Neural progenitor cell (in vitro differentiated cells): Measurements from ENCODE around the gene GFPT2. TPM values are rescaled to one million over a fixed set of nuclear protein-coding genes. Genes with fewer than 3 reads are reported as not detected.

ENCODE experiments used
- DNase-seq: peaks from one replicate; pipeline ENCODE4 v3.0.0-alpha.2; 2016; ENCODE audit warnings: low spot score
- H2AFZ ChIP-seq: fragments of 200-600 bp; sonication (generic); replicated peaks from 2 replicates; pipeline ENCODE4 v1.6.1; 2016; ENCODE audit warnings: antibody characterized with exemption
- H3F3A ChIP-seq: fragments of 200-600 bp; sonication (generic); 2 replicates; pipeline ENCODE4 v1.6.1; 2016; ENCODE audit warnings: antibody characterized with exemption, low read depth
- H3K27ac ChIP-seq: fragments of 200-600 bp; sonication (generic); 2 replicates; pipeline ENCODE4 v1.5.1; 2016; ENCODE audit warnings: mild to moderate bottlenecking
- H3K27me3 ChIP-seq: fragments of 200-600 bp; sonication (generic); 2 replicates; pipeline ENCODE4 v1.6.1; 2016; ENCODE audit warnings: mild to moderate bottlenecking, moderate library complexity
- H3K36me3 ChIP-seq: fragments of 200-600 bp; sonication (generic); 2 replicates; pipeline ENCODE4 v1.5.1; 2016
- H3K4me1 ChIP-seq: fragments of 200-600 bp; sonication (generic); 2 replicates; pipeline ENCODE4 v1.6.1; 2016; ENCODE audit warnings: mixed run types
- H3K4me2 ChIP-seq: fragments of 200-600 bp; sonication (generic); 2 replicates; pipeline ENCODE4 v1.6.1; 2016
- H3K4me3 ChIP-seq: fragments of 200-600 bp; sonication (generic); 2 replicates; pipeline ENCODE4 v1.5.1; 2016
- H3K79me2 ChIP-seq: fragments of 200-600 bp; sonication (generic); 2 replicates; pipeline ENCODE4 v1.6.1; 2016; ENCODE audit warnings: low read depth
- H3K9ac ChIP-seq: fragments of 200-600 bp; sonication (generic); 2 replicates; pipeline ENCODE4 v1.6.1; 2016
- H3K9me3 ChIP-seq: fragments of 200-600 bp; sonication (generic); 2 replicates; pipeline ENCODE4 v1.5.1; 2016; ENCODE audit warnings: low read depth
- H4K20me1 ChIP-seq: fragments of 200-600 bp; sonication (generic); 2 replicates; pipeline ENCODE4 v1.6.1; 2016; ENCODE audit warnings: low read depth
- H3K27ac Mint-ChIP-seq: 3 replicates; pipeline ENCODE4 v1.8.0; 2021; ENCODE audit warnings: mixed read lengths
- H3K27me3 Mint-ChIP-seq: 2 replicates; pipeline ENCODE4 v1.8.0; 2022; ENCODE audit warnings: low read depth, mild to moderate bottlenecking, inconsistent platforms, moderate library complexity, mixed read lengths; ENCODE audit not compliant: insufficient read depth
- H3K36me3 Mint-ChIP-seq: 3 replicates; pipeline ENCODE4 v1.8.0; 2021; ENCODE audit warnings: mixed read lengths
- H3K4me1 Mint-ChIP-seq: 3 replicates; pipeline ENCODE4 v1.8.0; 2021; ENCODE audit warnings: mixed read lengths
- H3K4me3 Mint-ChIP-seq: 3 replicates; pipeline ENCODE4 v1.8.0; 2021; ENCODE audit warnings: mild to moderate bottlenecking, moderate library complexity, mixed read lengths
- H3K9me3 Mint-ChIP-seq: 3 replicates; pipeline ENCODE4 v1.8.0; 2020; ENCODE audit warnings: mixed read lengths
- CTCF ChIP-seq: fragments of 200-600 bp; sonication (generic); IDR thresholded peaks from 2 replicates; pipeline ENCODE4 v1.5.1; 2017; ENCODE audit warnings: antibody characterized with exemption, mild to moderate bottlenecking
- EZH2 ChIP-seq: fragments of 200-600 bp; sonication (generic); IDR thresholded peaks from 2 replicates; pipeline ENCODE4 v1.6.1; 2017; ENCODE audit warnings: antibody characterized with exemption, mild to moderate bottlenecking, moderate library complexity
- EZH2phosphoT487 ChIP-seq: fragments of 200-600 bp; sonication (generic); IDR thresholded peaks from 2 replicates; pipeline ENCODE4 v1.6.1; 2017; ENCODE audit warnings: antibody characterized with exemption
- total RNA-seq: library from RNA; depleted of rRNA; stranded (reverse); fragments of >200 nt; gene quantifications from 2 replicates; pipeline ENCODE4 v1.2.3, GENCODE V29; 2015; ENCODE audit warnings: low replicate concordance

GFPT2 gene
- total RNA-seq, 1 donor from 2014 or later, result 18.9 TPM

GRCh38 chr5:180350296-180350695, 2.8 kb downstream of the GFPT2 start:
- H3K9me3 Mint-ChIP-seq, result no peaks in the 10 kb centered on the region
- no peaks in the 10 kb centered on the region for H3K9me3 ChIP-seq
- H3K4me3 ChIP-seq, result no peak overlapping the region
- H3K36me3 ChIP-seq, result no peaks in the 10 kb centered on the region
- H3K79me2 ChIP-seq, result peaks cover 45% of the 10 kb centered on the region
- H3F3A ChIP-seq, result peaks cover 28% of the 10 kb centered on the region
- H4K20me1 ChIP-seq, result peaks cover 26% of the 10 kb centered on the region
- no peak overlapping the region for H2AFZ ChIP-seq
- no peak overlapping the region for H3K27ac Mint-ChIP-seq
- H3K9ac ChIP-seq, result no peak overlapping the region
- peaks cover 31% of the 10 kb centered on the region for H3K27me3 ChIP-seq
- H3K27me3 Mint-ChIP-seq, result peaks cover 15% of the 10 kb centered on the region
- no peak for TF ChIP-seq EZH2
- TF ChIP-seq CTCF, result no peak
- TF ChIP-seq EZH2phosphoT487, result no peak
- DNase-seq, result no peak
- H3K4me3 Mint-ChIP-seq, result peak overlapping the region; percentile 11
- H3K27ac ChIP-seq, result no peak overlapping the region
- no peaks in the 10 kb centered on the region for H3K36me3 Mint-ChIP-seq
- peaks cover 23% of the 10 kb centered on the region for H3K4me1 ChIP-seq
- no peak overlapping the region for H3K4me2 ChIP-seq
- peaks cover 29% of the 10 kb centered on the region for H3K4me1 Mint-ChIP-seq

GRCh38 chr5:180349391-180349790, 3.7 kb downstream of the GFPT2 start:
- peaks cover 28% of the 10 kb centered on the region for H4K20me1 ChIP-seq
- peaks cover 28% of the 10 kb centered on the region for H3K4me1 Mint-ChIP-seq

GRCh38 chr5:180348336-180348735, 4.8 kb downstream of the GFPT2 start:
- no peaks in the 10 kb centered on the region for H3K9me3 Mint-ChIP-seq
- no peak overlapping the region for H3K4me3 Mint-ChIP-seq
- no peaks in the 10 kb centered on the region for H3K36me3 Mint-ChIP-seq
- Histone ChIP-seq H3K9me3 (no peaks in the 10 kb centered on the region), H3K36me3 (no peaks in the 10 kb centered on the region), H4K20me1 (peaks cover 35% of the 10 kb centered on the region), H3K27me3 (peaks cover 12% of the 10 kb centered on the region), H3K79me2 (peaks cover 45% of the 10 kb centered on the region), H3F3A (peaks cover 31% of the 10 kb centered on the region), H2AFZ (no peak overlapping the region), H3K4me3 (no peak overlapping the region), H3K27ac (no peak overlapping the region), H3K4me1 (peaks cover 25% of the 10 kb centered on the region), H3K9ac (no peak overlapping the region), H3K4me2 (no peak overlapping the region)
- DNase-seq, result no peak
- TF ChIP-seq CTCF (no peak), EZH2 (no peak), EZH2phosphoT487 (no peak)
- peaks cover 33% of the 10 kb centered on the region for H3K4me1 Mint-ChIP-seq
- H3K27me3 Mint-ChIP-seq, result peaks cover 8% of the 10 kb centered on the region
- H3K27ac Mint-ChIP-seq, result no peak overlapping the region

More at GRCh38 chr5:180349391-180349790, 3.7 kb downstream of the GFPT2 start:
- no peak overlapping the region for H3K27ac ChIP-seq
- Mint-ChIP-seq H3K27me3 (peaks cover 13% of the 10 kb centered on the region), H3K9me3 (no peaks in the 10 kb centered on the region), H3K4me3 (no peak overlapping the region), H3K27ac (no peak overlapping the region), H3K36me3 (no peaks in the 10 kb centered on the region)
- H2AFZ ChIP-seq, result no peak overlapping the region
- peaks cover 45% of the 10 kb centered on the region for H3K79me2 ChIP-seq
- no peak for DNase-seq
- no peak overlapping the region for H3K4me2 ChIP-seq
- H3K4me3 ChIP-seq, result no peak overlapping the region
- H3F3A ChIP-seq, result peaks cover 26% of the 10 kb centered on the region
- no peak overlapping the region for H3K9ac ChIP-seq
- peaks cover 23% of the 10 kb centered on the region for H3K4me1 ChIP-seq
- no peaks in the 10 kb centered on the region for H3K9me3 ChIP-seq
- peaks cover 22% of the 10 kb centered on the region for H3K27me3 ChIP-seq
- no peak for TF ChIP-seq EZH2phosphoT487
- no peak for TF ChIP-seq EZH2
- no peak for TF ChIP-seq CTCF
- H3K36me3 ChIP-seq, result no peaks in the 10 kb centered on the region
